Stimulated activated memory B cell treated with anti-CD40 and anti-IgM and Interleukin-4, amounts not matched to agents 10 μg/mL and 1 μg/mL and 100 μg/mL, for 72 hours (primary cell): ENCODE data around the gene FKTN.
A peak's percentile ranks its signal among the peaks of the same experiment; 100 is the strongest.
"Not testable (repeated sequence)": the region's sequence is repeated elsewhere in the genome, so short reads cannot be mapped to it uniquely, and the experiment has no call there.

Experiments
- ATAC-seq: fragments of 150-1000 bp; cut with Tn5 transposase; 2 replicates; pipeline ENCODE4 v1.10.0; 2021
- H3K27ac Mint-ChIP-seq: one replicate; pipeline ENCODE4 v1.8.0; 2022; ENCODE audit warnings: mild to moderate bottlenecking, mixed read lengths
- H3K27me3 Mint-ChIP-seq: one replicate; pipeline ENCODE4 v1.8.0; 2022; ENCODE audit warnings: mixed read lengths
- H3K36me3 Mint-ChIP-seq: one replicate; pipeline ENCODE4 v1.8.0; 2022; ENCODE audit warnings: mixed read lengths
- H3K4me1 Mint-ChIP-seq: one replicate; pipeline ENCODE4 v1.8.0; 2022; ENCODE audit warnings: mixed read lengths
- H3K4me3 Mint-ChIP-seq: one replicate; pipeline ENCODE4 v1.8.0; 2022; ENCODE audit warnings: mild to moderate bottlenecking, moderate library complexity, mixed read lengths
- H3K9me3 Mint-ChIP-seq: one replicate; pipeline ENCODE4 v1.8.0; 2022; ENCODE audit warnings: mixed read lengths

FKTN gene

GRCh38 chr9:105557804-105558610, at the start of gene FKTN:
FKTN (plus strand) TSS chr9:105558131; CDS start chr9:105575033, 16,902 bp downstream.
- peak; percentile 96 for ATAC-seq
- Mint-ChIP-seq H3K27ac (peak within 1 kb of the TSS; percentile 81), H3K36me3 (peaks cover 20% of the 10 kb centered on the region), H3K4me3 (peak within 1 kb of the TSS; percentile 89), H3K9me3 (no peaks in the 10 kb centered on the region), H3K27me3 (no peaks in the 10 kb centered on the region), H3K4me1 (peaks cover 15% of the 10 kb centered on the region)

GRCh38 chr9:105508530-105508929, 49.4 kb upstream of the FKTN start:
- no peak overlapping the region for H3K27ac Mint-ChIP-seq
- no peak for ATAC-seq
- H3K4me1 Mint-ChIP-seq, result peaks cover 5% of the 10 kb centered on the region
- H3K9me3 Mint-ChIP-seq, result no peaks in the 10 kb centered on the region
- no peak overlapping the region for H3K4me3 Mint-ChIP-seq
- no peaks in the 10 kb centered on the region for H3K27me3 Mint-ChIP-seq
- peaks cover 15% of the 10 kb centered on the region for H3K36me3 Mint-ChIP-seq

- Mint-ChIP-seq H3K27me3 (no peaks in the 10 kb centered on the region), H3K27ac (no peak overlapping the region), H3K9me3 (no peaks in the 10 kb centered on the region), H3K4me3 (no peak overlapping the region), H3K36me3 (peaks cover 25% of the 10 kb centered on the region), H3K4me1 (no peaks in the 10 kb centered on the region)
- peak; percentile 34 for ATAC-seq
Observed at GRCh38 chr9:105510024-105510423, 47.9 kb upstream of the FKTN start.

- peaks cover 26% of the 10 kb centered on the region for H3K36me3 Mint-ChIP-seq
- H3K27me3 Mint-ChIP-seq, result no peaks in the 10 kb centered on the region
- H3K4me1 Mint-ChIP-seq, result no peaks in the 10 kb centered on the region
- H3K9me3 Mint-ChIP-seq, result no peaks in the 10 kb centered on the region
- H3K27ac Mint-ChIP-seq, result no peak overlapping the region
- no peak overlapping the region for H3K4me3 Mint-ChIP-seq
- ATAC-seq, result no peak
Observed at GRCh38 chr9:105511446-105511845, 46.5 kb upstream of the FKTN start.

GRCh38 chr9:105515811-105516413, 42.0 kb upstream of the FKTN start:
- no peak for ATAC-seq
- Mint-ChIP-seq H3K27me3 (no peaks in the 10 kb centered on the region), H3K36me3 (peaks cover 49% of the 10 kb centered on the region), H3K4me1 (no peaks in the 10 kb centered on the region), H3K9me3 (peaks cover 3% of the 10 kb centered on the region), H3K4me3 (no peak overlapping the region), H3K27ac (no peak overlapping the region)

- H3K9me3 Mint-ChIP-seq, H3K27ac Mint-ChIP-seq, H3K27me3 Mint-ChIP-seq, H3K4me3 Mint-ChIP-seq: not testable (repeated sequence)
- ATAC-seq, result peak; percentile 92
- Mint-ChIP-seq H3K36me3 (peaks cover 36% of the 10 kb centered on the region), H3K4me1 (peaks cover 11% of the 10 kb centered on the region)
Observed at GRCh38 chr9:105519710-105520369, 38.1 kb upstream of the FKTN start.

GRCh38 chr9:105520992-105521391, 36.9 kb upstream of the FKTN start:
- peaks cover 28% of the 10 kb centered on the region for H3K36me3 Mint-ChIP-seq
- not testable (repeated sequence) for H3K27ac Mint-ChIP-seq, H3K9me3 Mint-ChIP-seq, H3K4me3 Mint-ChIP-seq, H3K27me3 Mint-ChIP-seq, ATAC-seq
- H3K4me1 Mint-ChIP-seq, result peaks cover 11% of the 10 kb centered on the region

- not testable (repeated sequence) for H3K4me3 Mint-ChIP-seq, H3K27me3 Mint-ChIP-seq, H3K9me3 Mint-ChIP-seq, H3K27ac Mint-ChIP-seq
- H3K4me1 Mint-ChIP-seq, result peaks cover 11% of the 10 kb centered on the region
- H3K36me3 Mint-ChIP-seq, result peaks cover 20% of the 10 kb centered on the region
- peak; percentile 67 for ATAC-seq
Observed at GRCh38 chr9:105522618-105523385, 35.1 kb upstream of the FKTN start.

- ATAC-seq, result no peak
- peaks cover 31% of the 10 kb centered on the region for H3K36me3 Mint-ChIP-seq
- no peak overlapping the region for H3K27ac Mint-ChIP-seq
- H3K27me3 Mint-ChIP-seq, result no peaks in the 10 kb centered on the region
- H3K4me1 Mint-ChIP-seq, result peaks cover 16% of the 10 kb centered on the region
- no peak overlapping the region for H3K4me3 Mint-ChIP-seq
- H3K9me3 Mint-ChIP-seq, result peaks cover 6% of the 10 kb centered on the region
Observed at GRCh38 chr9:105531530-105531929, 26.4 kb upstream of the FKTN start.

- Mint-ChIP-seq H3K27ac (peak overlapping the region; percentile 44), H3K9me3 (peaks cover 3% of the 10 kb centered on the region), H3K4me3 (no peak overlapping the region), H3K36me3 (peaks cover 17% of the 10 kb centered on the region), H3K27me3 (no peaks in the 10 kb centered on the region), H3K4me1 (peaks cover 16% of the 10 kb centered on the region)
- ATAC-seq, result peak; percentile 56
Observed at GRCh38 chr9:105535920-105536668, 21.8 kb upstream of the FKTN start.

GRCh38 chr9:105539452-105539851, 18.5 kb upstream of the FKTN start:
- Mint-ChIP-seq H3K27me3 (no peaks in the 10 kb centered on the region), H3K27ac (no peak overlapping the region), H3K9me3 (peaks cover 3% of the 10 kb centered on the region), H3K36me3 (peaks cover 17% of the 10 kb centered on the region), H3K4me3 (no peak overlapping the region), H3K4me1 (peaks cover 25% of the 10 kb centered on the region)
- no peak for ATAC-seq

GRCh38 chr9:105541838-105542237, 16.1 kb upstream of the FKTN start:
- no peaks in the 10 kb centered on the region for H3K27me3 Mint-ChIP-seq
- peaks cover 13% of the 10 kb centered on the region for H3K4me1 Mint-ChIP-seq
- H3K36me3 Mint-ChIP-seq, result peaks cover 6% of the 10 kb centered on the region
- no peak overlapping the region for H3K27ac Mint-ChIP-seq
- H3K9me3 Mint-ChIP-seq, result peaks cover 3% of the 10 kb centered on the region
- no peak overlapping the region for H3K4me3 Mint-ChIP-seq
- peak; percentile 89 for ATAC-seq

GRCh38 chr9:105554042-105554441, 3.9 kb upstream of the FKTN start:
- no peak overlapping the region for H3K4me3 Mint-ChIP-seq
- H3K27me3 Mint-ChIP-seq, result no peaks in the 10 kb centered on the region
- no peaks in the 10 kb centered on the region for H3K9me3 Mint-ChIP-seq
- no peak overlapping the region for H3K27ac Mint-ChIP-seq
- H3K4me1 Mint-ChIP-seq, result peaks cover 7% of the 10 kb centered on the region
- no peaks in the 10 kb centered on the region for H3K36me3 Mint-ChIP-seq
- ATAC-seq, result no peak

GRCh38 chr9:105572455-105572854, 14.5 kb downstream of the FKTN start:
- Mint-ChIP-seq H3K9me3 (peaks cover 22% of the 10 kb centered on the region), H3K27me3 (no peaks in the 10 kb centered on the region), H3K4me3 (no peak overlapping the region), H3K27ac (no peak overlapping the region), H3K4me1 (no peaks in the 10 kb centered on the region), H3K36me3 (peaks cover 44% of the 10 kb centered on the region)
- ATAC-seq, result no peak
